B cell (primary cell): ENCODE data around the gene FLCN.

Experiments used
- CTCF ChIP-seq: fragments of 200-600 bp; IDR thresholded peaks from one replicate; pipeline ENCODE4 v1.8.0; 2022; ENCODE audit warnings: antibody characterized with exemption, mild to moderate bottlenecking
- EZH2 ChIP-seq: IDR thresholded peaks from 2 replicates; pipeline ENCODE4 v1.6.1; 2012; ENCODE audit warnings: borderline replicate concordance, low read depth, mild to moderate bottlenecking, moderate library complexity, low read length; ENCODE audit not compliant: insufficient read depth, poor library complexity, severe bottlenecking

GRCh38 chr17:17169396-17169795, 67.6 kb downstream of the FLCN start:
- TF ChIP-seq CTCF = no peak
- TF ChIP-seq EZH2 = no peak
